ENCODE results near the gene GPR162.

DNA sequence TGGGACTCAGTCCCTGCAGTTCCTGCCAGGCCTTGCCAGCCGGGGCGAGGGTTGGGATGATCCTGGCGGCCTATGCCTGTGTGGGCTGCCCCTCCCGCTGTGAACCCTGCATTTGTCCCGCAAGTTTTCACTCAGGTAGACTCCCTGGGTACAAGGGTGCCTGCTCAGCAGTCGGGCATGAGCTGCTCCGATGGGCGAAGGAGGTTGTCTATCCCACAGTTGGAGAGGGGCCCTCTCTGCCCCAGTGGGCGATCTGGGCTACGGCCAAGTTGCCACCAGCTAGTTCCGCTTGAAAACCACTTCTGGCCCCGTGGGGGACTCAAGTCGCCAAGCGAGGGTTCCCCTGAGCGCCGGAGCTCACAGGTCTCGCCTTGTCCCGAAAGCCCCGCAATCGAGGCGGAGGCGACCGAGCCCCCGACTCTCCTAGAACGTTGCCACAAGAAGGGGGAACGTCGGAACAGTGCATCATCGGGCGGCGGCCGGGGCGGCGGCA lies 45.3 kb downstream of the GPR162 start:
- TF ChIP-seq, protein P1, sequence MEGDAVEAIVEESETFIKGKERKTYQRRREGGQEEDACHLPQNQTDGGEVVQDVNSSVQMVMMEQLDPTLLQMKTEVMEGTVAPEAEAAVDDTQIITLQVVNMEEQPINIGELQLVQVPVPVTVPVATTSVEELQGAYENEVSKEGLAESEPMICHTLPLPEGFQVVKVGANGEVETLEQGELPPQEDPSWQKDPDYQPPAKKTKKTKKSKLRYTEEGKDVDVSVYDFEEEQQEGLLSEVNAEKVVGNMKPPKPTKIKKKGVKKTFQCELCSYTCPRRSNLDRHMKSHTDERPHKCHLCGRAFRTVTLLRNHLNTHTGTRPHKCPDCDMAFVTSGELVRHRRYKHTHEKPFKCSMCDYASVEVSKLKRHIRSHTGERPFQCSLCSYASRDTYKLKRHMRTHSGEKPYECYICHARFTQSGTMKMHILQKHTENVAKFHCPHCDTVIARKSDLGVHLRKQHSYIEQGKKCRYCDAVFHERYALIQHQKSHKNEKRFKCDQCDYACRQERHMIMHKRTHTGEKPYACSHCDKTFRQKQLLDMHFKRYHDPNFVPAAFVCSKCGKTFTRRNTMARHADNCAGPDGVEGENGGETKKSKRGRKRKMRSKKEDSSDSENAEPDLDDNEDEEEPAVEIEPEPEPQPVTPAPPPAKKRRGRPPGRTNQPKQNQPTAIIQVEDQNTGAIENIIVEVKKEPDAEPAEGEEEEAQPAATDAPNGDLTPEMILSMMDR (IDR thresholded peaks at IDR 0.05) = no peak
- no peak for TF ChIP-seq POLR2A (IDR thresholded peaks at IDR 0.05)
